Gastrocnemius medialis (tissue), 4 donors: ENCODE results near the gene CEACAM20. TPM values are rescaled to one million over a fixed set of nuclear protein-coding genes. Genes with fewer than 3 reads are reported as not detected.

ENCODE experiments used
- ATAC-seq, 2 donors: fragments of 150-250 bp; one replicate each; pipeline ENCODE4 v1.9.1; 2016
- DNase-seq, 2 donors: peaks; one replicate each; pipeline ENCODE4 v3.0.0-alpha.2; 2019
- H3K27ac ChIP-seq, 4 donors: fragments of 200-600 bp; sonication (generic); 1 replicate in 1 of 4; 2 replicates in 3 of 4; pipeline ENCODE4 v1.5.1; 2016 to 2018; ENCODE audit warnings: mild to moderate bottlenecking in 2 of 4, moderate library complexity in 1 of 4
- H3K27me3 ChIP-seq, 3 donors: fragments of 200-600 bp; sonication (generic) in 2 of 3; 1 replicate in 1 of 3; 2 replicates in 2 of 3; pipeline versions ENCODE4 v1.5.1 to v1.6.0; 2016 to 2019; ENCODE audit warnings: mild to moderate bottlenecking in 1 of 3, moderate library complexity in 1 of 3
- H3K36me3 ChIP-seq, 2 donors: fragments of 200-600 bp; sonication (generic) in 1 of 2; one replicate each; pipeline ENCODE4 v1.5.1; 2017 to 2018
- H3K4me1 ChIP-seq, 2 donors: fragments of 200-600 bp; sonication (generic) in 1 of 2; one replicate each; pipeline ENCODE4 v1.5.1; 2016 to 2017; ENCODE audit warnings: mild to moderate bottlenecking in 2 of 2
- H3K4me3 ChIP-seq, 4 donors: fragments of 200-600 bp; sonication (generic) in 3 of 4; 1 replicate in 1 of 4; 2 replicates in 3 of 4; pipeline ENCODE4 v1.5.1; 2016 to 2019; ENCODE audit warnings: mild to moderate bottlenecking in 2 of 4
- H3K9me3 ChIP-seq, 3 donors: fragments of 200-600 bp; sonication (generic) in 2 of 3; 1 replicate in 1 of 3; 2 replicates in 2 of 3; pipeline ENCODE4 v1.5.1; 2016 to 2019
- POLR2A ChIP-seq, 2 donors: fragments of 450-650 bp; IDR thresholded peaks; one replicate each; pipeline ENCODE4 v1.6.1; 2017; ENCODE audit warnings: antibody characterized with exemption in 2 of 2, mild to moderate bottlenecking in 2 of 2, moderate library complexity in 2 of 2
- in situ Hi-C, 4 donors: fragments of 200-750 bp; cut with MboI; loops; one replicate each; pipeline versions ENCODE4 v1.15.0 to v1.8.0; 2017; ENCODE audit warnings: low sequenced_read_pairs in 4 of 4
- intact Hi-C: fragments of 100-400 bp; cut with DNase I; formaldehyde crosslinking; loops from one replicate; pipeline ENCODE4 v1.15.1; 2023; ENCODE audit warnings: low total_unique reads
- total RNA-seq, 4 donors: library from RNA; depleted of rRNA; stranded (reverse); fragments of >200 nt; gene quantifications; one replicate each; pipeline versions ENCODE4 v1.1.0 to v1.2.3, GENCODE V29; 2016
- TF ChIP-seq, protein P1 (sequence below), 5 experiments: fragments of 450-650 bp in 3 of 5; fragments of 200-600 bp in 2 of 5; sonication (generic) in 2 of 5; IDR thresholded peaks in 4 of 5; conservative IDR thresholded peaks in 1 of 5; 1 replicate in 4 of 5; 2 replicates in 1 of 5; pipeline ENCODE4 v1.5.1; 2016 to 2019; ENCODE audit warnings: antibody characterized with exemption in 5 of 5, mild to moderate bottlenecking in 3 of 5, moderate library complexity in 3 of 5

CEACAM20 gene
- total RNA-seq, 4 donors from 2014 or later = not detected

DNA sequence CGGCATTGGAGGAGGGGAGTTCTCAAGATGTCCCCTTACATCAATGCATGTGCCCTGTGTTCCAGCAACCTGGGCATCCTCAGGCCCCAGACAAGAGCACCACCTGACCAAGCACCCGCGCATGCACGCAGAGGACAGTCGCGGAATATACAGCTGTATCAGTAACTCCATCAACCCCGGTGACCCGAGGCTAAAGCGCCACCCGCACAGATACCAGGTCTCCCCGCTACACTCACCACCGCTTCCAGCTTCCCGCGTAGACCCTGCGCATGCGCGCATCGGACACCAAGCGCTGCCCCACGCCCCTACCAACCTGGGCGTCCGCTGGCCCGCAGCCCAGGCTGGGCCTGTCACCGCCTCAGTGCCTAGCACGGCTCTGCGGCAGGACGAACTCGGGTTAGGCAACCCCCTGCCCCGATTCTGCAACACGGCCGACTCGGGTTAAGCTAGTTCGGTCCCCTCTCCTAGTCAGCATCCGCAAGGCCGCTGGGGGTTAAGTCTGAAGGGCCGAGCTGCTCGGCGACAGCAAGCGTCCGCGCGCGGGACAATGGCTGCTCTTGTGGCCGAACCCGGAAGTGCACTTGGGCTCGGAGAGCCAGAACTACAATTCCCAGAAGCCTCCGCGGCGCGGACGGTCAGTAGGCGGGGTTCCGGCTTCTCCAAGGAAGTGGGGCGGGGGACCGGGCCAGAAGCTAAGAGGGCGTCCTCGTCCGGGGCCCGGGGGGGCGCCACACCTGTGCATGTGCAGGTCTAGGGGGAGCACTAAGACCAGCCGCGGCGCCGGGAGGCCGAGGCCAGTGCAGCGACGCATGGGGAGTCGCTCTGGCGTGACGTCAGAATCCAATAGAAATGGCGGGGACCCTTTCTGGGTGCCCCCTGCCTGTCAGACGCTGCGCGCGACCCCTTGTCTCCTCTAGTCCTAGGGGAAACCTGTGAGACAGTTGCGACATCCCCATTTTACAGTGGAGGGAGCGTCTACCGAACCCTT is 29.2 kb downstream of the CEACAM20 start, which contains the start of gene ZNF180:
ZNF180 (minus strand) TSS at position 561 of the 988 bp plus-strand sequence. CDS start 3,188 bp downstream, outside the sequence.
- peak; percentile 99 for ATAC-seq
- Histone ChIP-seq H3K36me3 (peaks cover 2 to 31% of the 10 kb centered on the region in 2 donors), H3K4me3 (peak within 1 kb of the TSS; percentile 77 to 99 (median 88)), H3K27me3 (no peaks in the 10 kb centered on the region), H3K9me3 (peaks cover 5 to 17% (median 12%) of the 10 kb centered on the region in 3 donors), H3K4me1 (peaks cover 12 to 17% of the 10 kb centered on the region in 2 donors), H3K27ac (peak within 1 kb of the TSS; percentile 75 to 90 (median 82))
- DNase-seq = peak; percentile 87 to 89
- intact Hi-C loops (loop anchor here (1.0 kb wide), 3 partner anchors 288 to 673 kb away; partner anchors contain the start of genes ZNF227 and ZNF283), in situ Hi-C loops (loop anchor here in 1 of 4 donors (10.0 kb wide), 1 partner anchor 195 kb away; the partner anchor contains the start of gene ZNF235)
- TF ChIP-seq, protein P1, sequence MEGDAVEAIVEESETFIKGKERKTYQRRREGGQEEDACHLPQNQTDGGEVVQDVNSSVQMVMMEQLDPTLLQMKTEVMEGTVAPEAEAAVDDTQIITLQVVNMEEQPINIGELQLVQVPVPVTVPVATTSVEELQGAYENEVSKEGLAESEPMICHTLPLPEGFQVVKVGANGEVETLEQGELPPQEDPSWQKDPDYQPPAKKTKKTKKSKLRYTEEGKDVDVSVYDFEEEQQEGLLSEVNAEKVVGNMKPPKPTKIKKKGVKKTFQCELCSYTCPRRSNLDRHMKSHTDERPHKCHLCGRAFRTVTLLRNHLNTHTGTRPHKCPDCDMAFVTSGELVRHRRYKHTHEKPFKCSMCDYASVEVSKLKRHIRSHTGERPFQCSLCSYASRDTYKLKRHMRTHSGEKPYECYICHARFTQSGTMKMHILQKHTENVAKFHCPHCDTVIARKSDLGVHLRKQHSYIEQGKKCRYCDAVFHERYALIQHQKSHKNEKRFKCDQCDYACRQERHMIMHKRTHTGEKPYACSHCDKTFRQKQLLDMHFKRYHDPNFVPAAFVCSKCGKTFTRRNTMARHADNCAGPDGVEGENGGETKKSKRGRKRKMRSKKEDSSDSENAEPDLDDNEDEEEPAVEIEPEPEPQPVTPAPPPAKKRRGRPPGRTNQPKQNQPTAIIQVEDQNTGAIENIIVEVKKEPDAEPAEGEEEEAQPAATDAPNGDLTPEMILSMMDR (IDR thresholded peaks at IDR 0.05 in 4 of 5, conservative IDR thresholded peaks at IDR 0.05 in 1 of 5) = peak; percentile 73 to 83 (median 80)
- peak; percentile 58 to 64 for TF ChIP-seq POLR2A (IDR thresholded peaks at IDR 0.05)

DNA sequence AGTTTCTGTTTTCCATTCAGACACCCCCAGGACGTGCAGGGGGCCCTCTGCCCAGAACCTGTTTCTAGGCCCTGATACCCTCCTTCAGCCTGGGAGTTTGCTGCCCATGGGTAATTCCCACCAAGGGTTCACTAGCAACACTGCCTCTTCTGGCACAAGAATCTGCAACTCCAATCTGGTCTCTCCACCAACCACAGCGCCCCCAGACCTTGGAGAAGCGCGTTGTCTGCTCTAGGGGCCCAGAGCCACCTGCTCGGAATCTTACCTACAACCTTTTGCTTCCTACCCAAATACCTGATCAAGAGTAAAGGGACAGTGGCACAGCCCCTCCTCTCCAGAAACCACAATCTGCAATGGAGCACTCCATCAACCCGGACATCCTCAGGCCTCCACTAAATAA is 29.9 kb downstream of the CEACAM20 start:
- TF ChIP-seq, protein P1 (IDR thresholded peaks at IDR 0.05 in 4 of 5, conservative IDR thresholded peaks at IDR 0.05 in 1 of 5) = no peak
- no peak for TF ChIP-seq POLR2A (IDR thresholded peaks at IDR 0.05)
- peaks cover 9 to 24% (median 12%) of the 10 kb centered on the region in 3 donors for H3K9me3 ChIP-seq
- intact Hi-C loops = no loop called here
- ATAC-seq (no peak), DNase-seq (no peak)
- in situ Hi-C loops = no loop called here
- peaks cover 3 to 38% of the 10 kb centered on the region in 2 donors for H3K36me3 ChIP-seq
- H3K4me3 ChIP-seq = peak overlapping the region; percentile 77 to 99 (median 88)
- H3K4me1 ChIP-seq = peaks cover 12 to 17% of the 10 kb centered on the region in 2 donors
- peak overlapping the region in 2 of 4 donors; percentile 81 to 90 for H3K27ac ChIP-seq
- no peaks in the 10 kb centered on the region for H3K27me3 ChIP-seq

DNA sequence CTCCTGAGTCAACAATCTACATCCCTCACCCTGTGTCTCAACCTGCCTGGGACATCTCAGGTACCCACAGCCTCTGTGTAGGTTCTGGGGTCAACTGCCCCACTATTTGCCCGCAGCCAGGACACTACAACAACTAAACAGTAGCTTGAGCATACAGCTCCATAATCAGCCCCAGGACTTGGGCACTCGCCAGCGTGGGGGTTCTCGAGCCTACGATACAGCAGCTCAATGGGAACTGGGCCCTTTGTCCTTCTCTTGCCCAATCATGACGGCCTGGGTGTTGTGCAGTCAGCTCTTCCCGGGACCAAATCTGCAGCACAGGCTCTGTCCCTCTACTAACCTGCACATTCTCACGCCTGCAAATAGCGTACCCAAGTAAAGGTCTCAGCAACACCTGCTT is 30.5 kb downstream of the CEACAM20 start:
- in situ Hi-C loops (no loop called here), intact Hi-C loops (no loop called here)
- ATAC-seq (no peak), DNase-seq (no peak)
- Histone ChIP-seq H3K4me1 (peaks cover 12 to 17% of the 10 kb centered on the region in 2 donors), H3K36me3 (peaks cover 9 to 44% of the 10 kb centered on the region in 2 donors), H3K9me3 (peaks cover 12 to 30% (median 14%) of the 10 kb centered on the region in 3 donors), H3K4me3 (peak overlapping the region in 3 of 4 donors; percentile 6 to 99 (median 91)), H3K27me3 (no peaks in the 10 kb centered on the region), H3K27ac (no peak overlapping the region)
- TF ChIP-seq, protein P1 (IDR thresholded peaks at IDR 0.05 in 4 of 5, conservative IDR thresholded peaks at IDR 0.05 in 1 of 5) = no peak
- no peak for TF ChIP-seq POLR2A (IDR thresholded peaks at IDR 0.05)

DNA sequence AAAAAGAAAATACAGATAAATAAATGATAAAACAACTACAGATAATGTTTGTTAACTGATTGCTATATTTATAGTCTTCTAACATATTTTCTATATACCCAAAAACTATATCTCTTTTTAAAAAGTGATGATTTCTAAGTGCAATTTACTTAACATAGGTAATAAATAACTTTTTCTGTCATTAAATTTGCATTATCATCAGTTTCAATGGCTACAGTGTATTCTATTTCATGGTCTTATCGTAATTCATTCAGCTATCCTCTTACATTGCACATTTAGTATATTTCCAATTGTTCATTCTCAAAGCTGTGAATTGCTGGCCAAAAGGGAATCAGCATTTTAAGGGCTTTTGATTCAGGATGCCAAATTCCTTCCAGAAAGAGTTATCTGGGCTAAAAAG is 32.8 kb downstream of the CEACAM20 start:
- no peak overlapping the region for H3K27ac ChIP-seq
- H3K9me3 ChIP-seq = peaks cover 14 to 49% (median 24%) of the 10 kb centered on the region in 3 donors
- H3K36me3 ChIP-seq = peaks cover 9 to 67% of the 10 kb centered on the region in 2 donors

More for the DNA sequence above, 32.8 kb downstream of the CEACAM20 start:
- intact Hi-C loops = no loop called here
- TF ChIP-seq, protein P1 (IDR thresholded peaks at IDR 0.05 in 4 of 5, conservative IDR thresholded peaks at IDR 0.05 in 1 of 5) = no peak
- no peak for TF ChIP-seq POLR2A (IDR thresholded peaks at IDR 0.05)
- no peak for DNase-seq
- Histone ChIP-seq H3K27me3 (no peaks in the 10 kb centered on the region), H3K4me1 (peaks cover 12 to 17% of the 10 kb centered on the region in 2 donors), H3K4me3 (peak overlapping the region in 1 of 4 donors; percentile 11)
- no peak for ATAC-seq
- in situ Hi-C loops = no loop called here
